HepG2 (cell line): ENCODE data around the gene INHBB. TPM values are rescaled to one million over a fixed set of nuclear protein-coding genes. Genes with fewer than 3 reads are reported as not detected.

Experiments
- ATAC-seq: fragments of 200-7000 bp; cut with Tn5 transposase; 3 replicates; pipeline ENCODE4 v1.9.1; 2020; ENCODE audit warnings: mild to moderate bottlenecking, moderate library complexity
- BruUV-seq: library from RNA; stranded (reverse); fragments of 400-500 nt; replicated peaks from 2 replicates; lab custom pipeline; 2021; lab: Mats Ljungman, UMichigan
- CTCF ChIA-PET: fragments of 300-600 bp; formaldehyde crosslinking; extraction: SDS; loops from one replicate; lab custom pipeline; 2021; ENCODE audit warnings: low total read pairs, inconsistent platforms, low intra/inter-chr PET ratio; lab: Yijun Ruan, JAX
- POLR2A ChIA-PET: fragments of 350-600 bp; sonication (Branson Sonifier 250); formaldehyde crosslinking; loops from one replicate; lab custom pipeline; 2020; ENCODE audit warnings: antibody characterized with exemption, inconsistent platforms; lab: Yijun Ruan, JAX
- DNase-seq: peaks from one replicate; pipeline ENCODE4 v3.0.0-alpha.2; 2015; ENCODE audit warnings: low spot score
- FAIRE-seq: peaks from 3 replicates; lab custom pipeline; 2011; peaks lifted over from hg19 to GRCh38; lab: Jason Lieb, UNC
- H2AFZ ChIP-seq: one replicate; pipeline ENCODE4 v1.6.1; 2011; ENCODE audit warnings: low read length, inconsistent platforms
- H3K27ac ChIP-seq: fragments of 300-600 bp; 3 replicates; pipeline ENCODE4 v1.8.0; 2011; ENCODE audit warnings: mixed run types, mild to moderate bottlenecking, mixed read lengths, low read length, inconsistent platforms; ENCODE audit not compliant: insufficient read depth; ENCODE audit errors: extremely low read length
- H3K27me3 ChIP-seq, 2 experiments: fragments of 200-600 bp in 1 of 2; 2 replicates in 1 of 2; 3 replicates in 1 of 2; pipeline versions ENCODE4 v1.6.0 to v1.8.0; 2011; ENCODE audit warnings: low read length in 2 of 2, mild to moderate bottlenecking in 2 of 2, moderate library complexity in 2 of 2, inconsistent platforms in 1 of 2; ENCODE audit not compliant: insufficient read depth in 2 of 2, control insufficient read depth in 1 of 2
- H3K36me3 ChIP-seq, 2 experiments: fragments of 200-600 bp in 1 of 2; replicated peaks in 1 of 2; 2 replicates in 1 of 2; 3 replicates in 1 of 2; pipeline versions ENCODE4 v1.5.1 to v1.8.0; 2011; ENCODE audit warnings: low read length in 2 of 2, inconsistent platforms in 1 of 2; ENCODE audit not compliant: insufficient read depth in 2 of 2, control insufficient read depth in 1 of 2
- H3K4me1 ChIP-seq: 2 replicates; pipeline ENCODE4 v1.5.1; 2012; ENCODE audit warnings: low read length, inconsistent platforms; ENCODE audit not compliant: insufficient read depth
- H3K4me2 ChIP-seq: 2 replicates; pipeline ENCODE4 v1.6.0; 2011; ENCODE audit warnings: low read depth, low read length, inconsistent platforms
- H3K4me3 ChIP-seq, 3 experiments: fragments of 200-600 bp in 1 of 3; sonication (generic), shearing (Covaris generic) in 1 of 3; replicated peaks in 1 of 3; 2 replicates each; pipeline ENCODE4 v1.5.1; 2011 to 2016; ENCODE audit warnings: low read length in 3 of 3, inconsistent platforms in 2 of 3, low read depth in 2 of 3, mild to moderate bottlenecking in 2 of 3, control low read depth in 1 of 3, mixed read lengths in 1 of 3; ENCODE audit not compliant: insufficient read depth in 1 of 3
- H3K79me2 ChIP-seq: one replicate; pipeline ENCODE4 v1.6.1; 2011; ENCODE audit warnings: low read length, inconsistent platforms; ENCODE audit not compliant: insufficient read depth
- H3K9ac ChIP-seq: 2 replicates; pipeline ENCODE4 v1.6.0; 2011; ENCODE audit warnings: mild to moderate bottlenecking, low read depth, low read length, inconsistent platforms; ENCODE audit not compliant: insufficient read depth
- H3K9me3 ChIP-seq: 2 replicates; pipeline ENCODE4 v1.5.1; 2012; ENCODE audit warnings: mild to moderate bottlenecking, low read length
- H4K20me1 ChIP-seq: 2 replicates; pipeline ENCODE4 v1.6.0; 2011; ENCODE audit warnings: inconsistent platforms, mild to moderate bottlenecking, low read length, moderate library complexity; ENCODE audit not compliant: insufficient read depth
- BHLHE40 ChIP-seq: IDR thresholded peaks from 2 replicates; pipeline ENCODE4 v1.6.1; 2011; ENCODE audit warnings: low read length, improper control_type of control experiment
- HMGXB3 ChIP-seq: sonication (generic); formaldehyde crosslinking; IDR thresholded peaks from 2 replicates; pipeline ENCODE4 v1.4.0; 2020; ENCODE audit warnings: missing genetic modification reagents, borderline replicate concordance
- RXRA ChIP-seq: sonication (generic); formaldehyde crosslinking; IDR thresholded peaks from 2 replicates; pipeline ENCODE4 v1.5.1; 2020; ENCODE audit warnings: missing genetic modification reagents
- TCF7 ChIP-seq: sonication (generic); IDR thresholded peaks from 2 replicates; pipeline ENCODE4 v1.6.1; 2016; ENCODE audit warnings: antibody characterized with exemption, low read depth
- ZNF12 ChIP-seq: sonication (generic); formaldehyde crosslinking; IDR thresholded peaks from 2 replicates; pipeline ENCODE4 v1.5.0; 2020; ENCODE audit warnings: missing genetic modification reagents
- ZNF382 ChIP-seq: sonication (generic); formaldehyde crosslinking; IDR thresholded peaks from 2 replicates; pipeline ENCODE4 v1.5.0; 2020; ENCODE audit warnings: missing genetic modification reagents, mild to moderate bottlenecking, borderline replicate concordance
- WGBS: methylation state at CpG from one replicate; pipeline ENCODE4 v1.1.6; 2017; ENCODE audit warnings: low lambda C conversion rate; 5-methylcytosine and 5-hydroxymethylcytosine counted together
- in situ Hi-C: cut with HindIII; loops from 2 replicates; pipeline ENCODE4 v1.10.0; 2017; ENCODE audit warnings: low pct_unique_long_range_greater_than_20kb; ENCODE audit not compliant: extremely low pct_ligation_motif_present
- intact Hi-C: fragments of 100-400 bp; cut with micrococcal nuclease; formaldehyde crosslinking; loops from one replicate; pipeline ENCODE4 v1.10.0; 2022; ENCODE audit not compliant: unreplicated experiment
- polyA plus RNA-seq, 8 experiments: library from polyadenylated mRNA; depleted of rRNA in 3 of 8; stranded (reverse) in 7 of 8; unstranded in 1 of 8; fragments of >200 nt; fragmentation: Illumina TruSeq in 4 of 8; extraction: Trizol in 4 of 8; gene quantifications; 2 replicates each; pipeline versions ENCODE4 v1.2.1 to v1.2.3, GENCODE V29; 2011 to 2016; ENCODE audit warnings: low read depth in 4 of 8, missing spikeins in 1 of 8, mixed read lengths in 1 of 8; ENCODE audit not compliant: insufficient read depth in 1 of 8
- total RNA-seq, 5 experiments: library from RNA; depleted of rRNA; stranded (reverse); fragments of >200 nt; fragmentation: Illumina TruSeq; extraction: Trizol; gene quantifications; 2 replicates each; pipeline ENCODE4 v1.2.3, GENCODE V29; 2016; ENCODE audit warnings: low read depth in 1 of 5
- TF ChIP-seq, protein P1 (sequence below): sonication (generic); formaldehyde crosslinking; IDR thresholded peaks from 2 replicates; pipeline ENCODE4 v1.4.0; 2020; ENCODE audit warnings: low read depth, missing genetic modification reagents

The INHBB gene
- total and polyA plus RNA-seq, 2 of the 13 experiments (the other 11 are each of a cell fraction or from before 2014, with no cell fraction given): 0.20 to 1.7 TPM

DNA sequence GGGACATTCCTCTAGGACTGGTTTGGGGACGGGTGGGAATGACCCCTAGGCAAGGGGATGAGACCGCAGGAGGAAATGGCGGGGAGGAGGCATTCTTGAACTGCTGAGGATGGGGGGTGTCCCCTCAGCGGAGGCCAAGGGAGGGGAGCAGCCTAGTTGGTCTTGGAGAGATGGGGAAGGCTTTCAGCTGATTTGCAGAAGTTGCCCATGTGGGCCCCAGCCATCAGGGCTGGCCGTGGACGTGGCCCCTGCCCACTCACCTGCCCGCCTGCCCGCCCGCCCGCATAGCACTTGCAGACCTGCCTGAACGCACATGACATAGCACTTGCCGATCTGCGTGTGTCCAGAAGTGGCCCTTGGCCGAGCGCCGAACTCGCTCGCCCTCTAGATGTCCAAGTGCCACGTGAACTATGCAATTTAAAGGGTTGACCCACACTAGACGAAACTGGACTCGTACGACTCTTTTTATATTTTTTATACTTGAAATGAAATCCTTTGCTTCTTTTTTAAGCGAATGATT, 4.9 kb downstream of the INHBB start (continued):
- TF ChIP-seq, protein P1, sequence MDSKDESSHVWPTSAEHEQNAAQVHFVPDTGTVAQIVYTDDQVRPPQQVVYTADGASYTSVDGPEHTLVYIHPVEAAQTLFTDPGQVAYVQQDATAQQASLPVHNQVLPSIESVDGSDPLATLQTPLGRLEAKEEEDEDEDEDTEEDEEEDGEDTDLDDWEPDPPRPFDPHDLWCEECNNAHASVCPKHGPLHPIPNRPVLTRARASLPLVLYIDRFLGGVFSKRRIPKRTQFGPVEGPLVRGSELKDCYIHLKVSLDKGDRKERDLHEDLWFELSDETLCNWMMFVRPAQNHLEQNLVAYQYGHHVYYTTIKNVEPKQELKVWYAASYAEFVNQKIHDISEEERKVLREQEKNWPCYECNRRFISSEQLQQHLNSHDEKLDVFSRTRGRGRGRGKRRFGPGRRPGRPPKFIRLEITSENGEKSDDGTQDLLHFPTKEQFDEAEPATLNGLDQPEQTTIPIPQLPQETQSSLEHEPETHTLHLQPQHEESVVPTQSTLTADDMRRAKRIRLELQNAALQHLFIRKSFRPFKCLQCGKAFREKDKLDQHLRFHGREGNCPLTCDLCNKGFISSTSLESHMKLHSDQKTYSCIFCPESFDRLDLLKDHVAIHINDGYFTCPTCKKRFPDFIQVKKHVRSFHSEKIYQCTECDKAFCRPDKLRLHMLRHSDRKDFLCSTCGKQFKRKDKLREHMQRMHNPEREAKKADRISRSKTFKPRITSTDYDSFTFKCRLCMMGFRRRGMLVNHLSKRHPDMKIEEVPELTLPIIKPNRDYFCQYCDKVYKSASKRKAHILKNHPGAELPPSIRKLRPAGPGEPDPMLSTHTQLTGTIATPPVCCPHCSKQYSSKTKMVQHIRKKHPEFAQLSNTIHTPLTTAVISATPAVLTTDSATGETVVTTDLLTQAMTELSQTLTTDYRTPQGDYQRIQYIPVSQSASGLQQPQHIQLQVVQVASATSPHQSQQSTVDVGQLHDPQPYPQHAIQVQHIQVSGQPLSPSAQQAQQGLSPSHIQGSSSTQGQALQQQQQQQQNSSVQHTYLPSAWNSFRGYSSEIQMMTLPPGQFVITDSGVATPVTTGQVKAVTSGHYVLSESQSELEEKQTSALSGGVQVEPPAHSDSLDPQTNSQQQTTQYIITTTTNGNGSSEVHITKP (CRISPR knock-in tag): no peak
- TF ChIP-seq ZNF12 (no peak), RXRA (CRISPR knock-in tag) (no peak), ZNF382 (CRISPR knock-in tag) (no peak), BHLHE40 (no peak)

DNA sequence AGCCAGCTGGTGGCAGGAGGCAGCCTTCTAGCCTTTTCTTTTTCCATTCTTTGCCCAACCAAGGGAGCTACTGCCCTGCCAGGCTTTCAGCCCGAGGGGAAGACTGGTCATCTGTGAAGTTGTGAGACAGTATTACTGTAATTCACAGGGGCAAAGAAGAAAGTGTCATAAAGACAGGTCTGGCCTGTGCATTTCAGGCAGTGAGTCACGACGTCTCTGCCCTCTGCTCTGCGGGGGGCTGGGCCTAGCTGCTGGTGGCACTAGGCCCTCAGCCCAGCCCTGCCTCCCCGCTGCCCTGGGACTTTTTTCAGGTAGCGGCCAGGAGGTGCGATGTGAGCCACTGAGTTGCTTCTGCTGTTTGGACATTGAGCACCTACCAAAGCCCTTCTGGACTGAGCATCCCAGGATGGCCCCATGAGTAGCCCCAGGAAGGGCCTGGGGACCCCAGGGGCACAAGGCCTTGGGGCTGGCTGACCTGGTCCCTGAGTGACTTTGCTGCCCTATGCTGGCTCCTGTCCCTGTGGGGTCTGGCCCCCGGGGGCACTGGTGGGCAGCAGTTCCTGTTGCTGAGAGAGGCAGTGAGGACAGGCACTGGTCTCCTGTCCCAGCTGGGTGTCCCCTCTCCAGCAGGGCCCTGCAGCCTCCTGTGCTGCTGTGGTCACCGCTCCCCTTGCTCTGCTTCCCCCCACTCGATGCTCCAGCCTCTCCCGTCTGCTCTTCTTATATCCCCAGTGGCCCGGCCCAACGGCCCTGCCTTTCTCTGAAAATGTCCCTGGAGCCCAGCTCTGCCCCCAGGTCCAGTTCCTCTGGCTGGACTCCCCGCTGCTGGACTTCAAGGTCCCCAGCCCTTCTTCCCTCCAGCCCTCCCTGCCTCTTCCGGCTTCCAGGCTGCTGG, 7.0 kb downstream of the INHBB start:
- Histone ChIP-seq H3K4me2 (no peak overlapping the region), H2AFZ (no peak overlapping the region), H3K36me3 (no peaks in the 10 kb centered on the region), H3K27me3 (peaks cover 21 to 83% of the 10 kb centered on the region in 2 experiments), H4K20me1 (peaks cover 3% of the 10 kb centered on the region; the same call in 1 of the 2 replicates), H3K4me3 (no peak overlapping the region), H3K9me3 (no peaks in the 10 kb centered on the region), H3K79me2 (no peaks in the 10 kb centered on the region), H3K27ac (no peak overlapping the region), H3K9ac (no peak overlapping the region), H3K4me1 (peaks cover 9% of the 10 kb centered on the region)
- WGBS: 23% methylated on average over 14 of the region's 15 CpGs
- DNase-seq (no peak), FAIRE-seq (no peak), ATAC-seq (peak; percentile 4; the same call in 2 of the 3 replicates)
- intact Hi-C loops (no loop called here), in situ Hi-C loops (no loop called here)
- TF ChIP-seq HMGXB3 (CRISPR knock-in tag) (no peak), TCF7 (peak; percentile 1; the same call in 1 of the 2 replicates)
- ChIA-PET POLR2A (no interaction called here), CTCF (no interaction called here)
- BruUV-seq: no TSS peak
